HepG2 (cell line): ENCODE data around the gene PIP5KL1. TPM values are rescaled to one million over a fixed set of nuclear protein-coding genes. Genes with fewer than 3 reads are reported as not detected.

Experiments
- CAMTA2 ChIP-seq: sonication (generic); formaldehyde crosslinking; IDR thresholded peaks from 2 replicates; pipeline ENCODE4 v1.4.0; 2020; ENCODE audit warnings: mild to moderate bottlenecking, missing genetic modification reagents, borderline replicate concordance
- CEBPG ChIP-seq: IDR thresholded peaks from 2 replicates; pipeline ENCODE4 v1.6.1; 2016
- EED ChIP-seq: sonication (generic); formaldehyde crosslinking; IDR thresholded peaks from 2 replicates; pipeline ENCODE4 v1.5.0; 2020; ENCODE audit warnings: mild to moderate bottlenecking, missing genetic modification reagents
- ETS1 ChIP-seq: sonication (generic); formaldehyde crosslinking; IDR thresholded peaks from 2 replicates; pipeline ENCODE4 v1.4.0; 2020; ENCODE audit warnings: missing genetic modification reagents
- EZH2 ChIP-seq: conservative IDR thresholded peaks from 2 replicates; pipeline ENCODE4 v1.6.1; 2012; ENCODE audit warnings: mild to moderate bottlenecking, low read depth, low read length, moderate library complexity
- HNF4G ChIP-seq, 2 experiments: sonication (generic) in 1 of 2; formaldehyde crosslinking in 1 of 2; IDR thresholded peaks; 2 replicates each; pipeline versions ENCODE4 v1.4.0 to v1.6.1; 2011 to 2020; ENCODE audit warnings: borderline replicate concordance in 2 of 2, low read depth in 2 of 2, mild to moderate bottlenecking in 2 of 2, low read length in 1 of 2, missing genetic modification reagents in 1 of 2, moderate library complexity in 1 of 2
- NFE2L1 ChIP-seq: sonication (generic); formaldehyde crosslinking; IDR thresholded peaks from 2 replicates; pipeline ENCODE4 v1.4.0; 2020; ENCODE audit warnings: missing genetic modification reagents, mild to moderate bottlenecking, borderline replicate concordance
- PRDM4 ChIP-seq: sonication (generic); formaldehyde crosslinking; IDR thresholded peaks from 2 replicates; pipeline ENCODE4 v1.9.0; 2021; ENCODE audit warnings: missing genetic modification reagents, borderline replicate concordance
- RFX5 ChIP-seq: IDR thresholded peaks from 2 replicates; pipeline ENCODE4 v1.6.1; 2011; ENCODE audit warnings: low read depth, low read length, improper control_type of control experiment
- SKI ChIP-seq: fragments of 450-650 bp; IDR thresholded peaks from one replicate; pipeline ENCODE4 v1.6.1; 2018; ENCODE audit warnings: mild to moderate bottlenecking; ENCODE audit not compliant: partially characterized antibody
- SNAPC2 ChIP-seq: sonication (generic); formaldehyde crosslinking; IDR thresholded peaks from 2 replicates; pipeline ENCODE4 v1.8.1; 2022; ENCODE audit warnings: mild to moderate bottlenecking, missing genetic modification reagents
- TAF15 ChIP-seq: fragments of 200-400 bp; formaldehyde crosslinking; IDR thresholded peaks from one replicate; pipeline ENCODE4 v1.6.1; 2018; ENCODE audit warnings: mild to moderate bottlenecking, low read depth, low read length; ENCODE audit not compliant: poor library complexity, severe bottlenecking
- TCF7 ChIP-seq: sonication (generic); IDR thresholded peaks from 2 replicates; pipeline ENCODE4 v1.6.1; 2016; ENCODE audit warnings: antibody characterized with exemption, low read depth
- TCF7L2 ChIP-seq: IDR thresholded peaks from 2 replicates; pipeline ENCODE4 v1.6.1; 2011; ENCODE audit warnings: mild to moderate bottlenecking, low read depth, low read length, moderate library complexity
- ZBED4 ChIP-seq: sonication (generic); formaldehyde crosslinking; IDR thresholded peaks from 2 replicates; pipeline ENCODE4 v1.4.0; 2020; ENCODE audit warnings: missing genetic modification reagents, borderline replicate concordance
- ZFP82 ChIP-seq: sonication (generic); formaldehyde crosslinking; IDR thresholded peaks from 2 replicates; pipeline ENCODE4 v1.5.1; 2020; ENCODE audit warnings: mild to moderate bottlenecking, missing genetic modification reagents, borderline replicate concordance
- ZNF331 ChIP-seq: sonication (generic); formaldehyde crosslinking; IDR thresholded peaks from 2 replicates; pipeline ENCODE4 v1.4.0; 2020; ENCODE audit warnings: missing genetic modification reagents
- ZNF543 ChIP-seq: sonication (generic); formaldehyde crosslinking; IDR thresholded peaks from 2 replicates; pipeline ENCODE4 v1.4.0; 2020; ENCODE audit warnings: mild to moderate bottlenecking, missing genetic modification reagents
- ZNF550 ChIP-seq: sonication (generic); formaldehyde crosslinking; IDR thresholded peaks from 2 replicates; pipeline ENCODE4 v1.4.0; 2020; ENCODE audit warnings: mild to moderate bottlenecking, missing genetic modification reagents, borderline replicate concordance
- ZNF788 ChIP-seq: sonication (generic); formaldehyde crosslinking; IDR thresholded peaks from 2 replicates; pipeline ENCODE4 v1.5.0; 2020; ENCODE audit warnings: mild to moderate bottlenecking, missing genetic modification reagents, borderline replicate concordance
- ZNF790 ChIP-seq: sonication (generic); formaldehyde crosslinking; IDR thresholded peaks from 2 replicates; pipeline ENCODE4 v1.8.0; 2022; ENCODE audit warnings: missing genetic modification reagents, mild to moderate bottlenecking, borderline replicate concordance
- ZNF883 ChIP-seq: sonication (generic); formaldehyde crosslinking; IDR thresholded peaks from 2 replicates; pipeline ENCODE4 v1.5.1; 2020; ENCODE audit warnings: mild to moderate bottlenecking, missing genetic modification reagents; ENCODE audit errors: not compliant biosample characterization
- polyA plus RNA-seq, 8 experiments: library from polyadenylated mRNA; depleted of rRNA in 3 of 8; stranded (reverse) in 7 of 8; unstranded in 1 of 8; fragments of >200 nt; fragmentation: Illumina TruSeq in 4 of 8; extraction: Trizol in 4 of 8; gene quantifications; 2 replicates each; pipeline versions ENCODE4 v1.2.1 to v1.2.3, GENCODE V29; 2011 to 2016; ENCODE audit warnings: low read depth in 4 of 8, missing spikeins in 1 of 8, mixed read lengths in 1 of 8; ENCODE audit not compliant: insufficient read depth in 1 of 8
- total RNA-seq, 5 experiments: library from RNA; depleted of rRNA; stranded (reverse); fragments of >200 nt; fragmentation: Illumina TruSeq; extraction: Trizol; gene quantifications; 2 replicates each; pipeline ENCODE4 v1.2.3, GENCODE V29; 2016; ENCODE audit warnings: low read depth in 1 of 5

Gene PIP5KL1
- total and polyA plus RNA-seq, 2 of the 13 experiments (the other 11 are each of a cell fraction or from before 2014, with no cell fraction given): 0.20 to 0.49 TPM

GRCh38 chr9:127955294-127956015, 24.9 kb upstream of the PIP5KL1 start (continued):
- TF ChIP-seq ZNF331 (CRISPR knock-in tag): peak; percentile 81
- TF ChIP-seq CAMTA2 (CRISPR knock-in tag): no peak
- no peak for TF ChIP-seq CEBPG (CRISPR knock-in tag)
- TF ChIP-seq RFX5: no peak
- TF ChIP-seq SNAPC2 (CRISPR knock-in tag): peak; percentile 45; the same call in 1 of the 2 replicates
- 0 out of 2 replicates have a peak, but pooled peaks have one; percentile 52 for TF ChIP-seq ZBED4 (CRISPR knock-in tag)
- no peak for TF ChIP-seq ETS1
- no peak for TF ChIP-seq TCF7L2
- TF ChIP-seq HNF4G (IDR thresholded peaks at IDR 0.05; ENCODE audit: borderline replicate concordance, low read depth, low read length): no peak
- no peak for TF ChIP-seq HNF4G (CRISPR knock-in tag; IDR thresholded peaks at IDR 0.05; ENCODE audit: borderline replicate concordance, low read depth)
- peak; percentile 88; the same call in 1 of the 2 replicates for TF ChIP-seq ZNF788 (CRISPR knock-in tag)
- no peak for TF ChIP-seq ZFP82
- TF ChIP-seq ZNF883 (CRISPR knock-in tag): peak; percentile 46
- no peak for TF ChIP-seq EED (CRISPR knock-in tag)
- no peak for TF ChIP-seq TCF7
- TF ChIP-seq NFE2L1: no peak
- TF ChIP-seq ZNF543 (CRISPR knock-in tag): 0 out of 2 replicates have a peak, but pooled peaks have one; percentile 35
- no peak for TF ChIP-seq TAF15
- no peak for TF ChIP-seq ZNF550 (CRISPR knock-in tag)
- TF ChIP-seq ZNF790 (CRISPR knock-in tag): no peak
- TF ChIP-seq SKI: peak; percentile 55
- no peak for TF ChIP-seq PRDM4
- TF ChIP-seq EZH2: no peak
